IgD-negative memory B cell (primary cell): ENCODE results near the gene COPG2. TPM values are rescaled to one million over a fixed set of nuclear protein-coding genes. Genes with fewer than 3 reads are reported as not detected.

Experiments used
- H3K27ac Mint-ChIP-seq, 3 donors: one replicate each; pipeline ENCODE4 v1.8.0; 2020 to 2022; ENCODE audit warnings: mild to moderate bottlenecking in 3 of 3, mixed read lengths in 3 of 3, moderate library complexity in 1 of 3
- H3K27me3 Mint-ChIP-seq: one replicate; pipeline ENCODE4 v1.8.0; 2021; ENCODE audit warnings: mixed read lengths
- H3K36me3 Mint-ChIP-seq: one replicate; pipeline ENCODE4 v1.8.0; 2020; ENCODE audit warnings: mild to moderate bottlenecking, mixed read lengths
- H3K4me1 Mint-ChIP-seq, 3 donors: one replicate each; pipeline ENCODE4 v1.8.0; 2020 to 2022; ENCODE audit warnings: mixed read lengths in 3 of 3, mild to moderate bottlenecking in 1 of 3
- H3K4me3 Mint-ChIP-seq, 4 donors: one replicate each; pipeline ENCODE4 v1.8.0; 2020 to 2022; ENCODE audit warnings: mild to moderate bottlenecking in 4 of 4, mixed read lengths in 4 of 4, moderate library complexity in 3 of 4
- H3K9me3 Mint-ChIP-seq, 3 donors: one replicate each; pipeline ENCODE4 v1.8.0; 2020 to 2021; ENCODE audit warnings: mixed read lengths in 3 of 3, mild to moderate bottlenecking in 1 of 3
- polyA plus RNA-seq: library from polyadenylated mRNA; unstranded; fragments of 300-500 nt; fragmentation: Illumina TruSeq; gene quantifications from one replicate; pipeline ENCODE4 v1.2.3, GENCODE V29; 2021

COPG2 gene
- polyA plus RNA-seq, 1 donor from 2014 or later = 2.3 TPM

- peaks cover 6 to 12% (median 6%) of the 10 kb centered on the region in 3 donors for H3K4me1 Mint-ChIP-seq
- H3K36me3 Mint-ChIP-seq = no peaks in the 10 kb centered on the region
- no peaks in the 10 kb centered on the region for H3K9me3 Mint-ChIP-seq
- H3K4me3 Mint-ChIP-seq = peak overlapping the region; percentile 92 to 96 (median 94)
- H3K27me3 Mint-ChIP-seq = no peaks in the 10 kb centered on the region
- peak overlapping the region; percentile 58 to 84 (median 77) for H3K27ac Mint-ChIP-seq
Measured at GRCh38 chr7:130669085-130669700, 645 bp upstream of the COPG2 start.

- peaks cover 6 to 12% (median 6%) of the 10 kb centered on the region in 3 donors for H3K4me1 Mint-ChIP-seq
- no peaks in the 10 kb centered on the region for H3K36me3 Mint-ChIP-seq
- no peaks in the 10 kb centered on the region for H3K27me3 Mint-ChIP-seq
- H3K27ac Mint-ChIP-seq = no peak overlapping the region
- H3K9me3 Mint-ChIP-seq = no peaks in the 10 kb centered on the region
- H3K4me3 Mint-ChIP-seq = peak overlapping the region; percentile 81 to 92 (median 85)
Measured at GRCh38 chr7:130667593-130668257, 823 bp downstream of the COPG2 start.

- no peak overlapping the region for H3K4me3 Mint-ChIP-seq
- peaks cover 5% of the 10 kb centered on the region for H3K36me3 Mint-ChIP-seq
- H3K9me3 Mint-ChIP-seq = no peaks in the 10 kb centered on the region
- H3K27me3 Mint-ChIP-seq = no peaks in the 10 kb centered on the region
- H3K27ac Mint-ChIP-seq = no peak overlapping the region
- H3K4me1 Mint-ChIP-seq = peaks cover 0 to 4% (median 0%) of the 10 kb centered on the region in 3 donors
Measured at GRCh38 chr7:130662426-130662825, 6.1 kb downstream of the COPG2 start.

DNA sequence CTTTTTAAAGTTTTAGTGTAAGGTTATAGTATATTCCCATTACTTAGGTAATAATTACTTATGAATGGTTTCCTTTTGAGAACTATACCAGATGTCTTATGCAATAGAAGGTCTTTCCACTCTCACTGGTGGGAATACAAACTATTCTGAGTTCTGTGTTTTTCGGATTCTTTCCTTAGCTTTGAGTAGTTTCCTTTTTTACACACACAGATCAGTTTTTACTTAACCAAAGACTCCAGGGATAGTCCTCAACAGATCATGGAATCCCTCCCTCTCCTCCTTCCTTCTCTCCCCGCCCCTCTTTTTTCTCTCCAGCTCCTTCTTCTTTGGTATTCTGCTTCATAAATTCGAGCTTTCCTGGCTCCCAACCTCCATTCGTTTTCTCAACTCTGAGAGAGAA lies 13.3 kb downstream of the COPG2 start:
- H3K4me1 Mint-ChIP-seq = peaks cover 0 to 1% (median 0%) of the 10 kb centered on the region in 3 donors
- no peaks in the 10 kb centered on the region for H3K27me3 Mint-ChIP-seq
- H3K4me3 Mint-ChIP-seq = no peak overlapping the region
- H3K27ac Mint-ChIP-seq = peak overlapping the region in 1 of 3 donors; percentile 54
- H3K36me3 Mint-ChIP-seq = peaks cover 13% of the 10 kb centered on the region
- no peaks in the 10 kb centered on the region for H3K9me3 Mint-ChIP-seq

DNA sequence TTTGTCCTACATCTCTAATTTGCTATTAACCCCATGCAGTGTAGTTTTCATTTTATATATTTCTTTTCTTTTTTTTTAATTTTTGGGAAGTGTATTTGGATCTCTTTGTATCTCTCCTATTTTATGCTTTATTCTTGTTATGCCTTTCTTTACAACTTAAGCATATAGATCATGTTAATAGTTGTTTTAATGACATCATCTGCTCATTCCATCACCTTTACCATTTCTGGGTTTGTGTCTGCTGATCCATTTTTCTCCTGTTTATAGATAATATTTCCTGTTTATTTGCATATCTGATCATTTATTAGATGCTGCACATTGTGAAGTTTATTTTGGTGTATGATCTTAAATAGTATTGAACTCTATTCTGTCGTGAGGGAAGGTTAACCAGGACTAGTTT lies 13.7 kb downstream of the COPG2 start:
- peak overlapping the region in 2 of 3 donors; percentile 17 to 54 for H3K27ac Mint-ChIP-seq
- peaks cover 0 to 1% (median 0%) of the 10 kb centered on the region in 3 donors for H3K9me3 Mint-ChIP-seq
- H3K4me3 Mint-ChIP-seq = no peak overlapping the region
- no peaks in the 10 kb centered on the region for H3K27me3 Mint-ChIP-seq
- peaks cover 0 to 4% (median 0%) of the 10 kb centered on the region in 3 donors for H3K4me1 Mint-ChIP-seq
- peaks cover 12% of the 10 kb centered on the region for H3K36me3 Mint-ChIP-seq

GRCh38 chr7:130650611-130651120 lies 17.9 kb downstream of the COPG2 start:
- no peak overlapping the region for H3K27ac Mint-ChIP-seq
- H3K36me3 Mint-ChIP-seq = peaks cover 14% of the 10 kb centered on the region

DNA sequence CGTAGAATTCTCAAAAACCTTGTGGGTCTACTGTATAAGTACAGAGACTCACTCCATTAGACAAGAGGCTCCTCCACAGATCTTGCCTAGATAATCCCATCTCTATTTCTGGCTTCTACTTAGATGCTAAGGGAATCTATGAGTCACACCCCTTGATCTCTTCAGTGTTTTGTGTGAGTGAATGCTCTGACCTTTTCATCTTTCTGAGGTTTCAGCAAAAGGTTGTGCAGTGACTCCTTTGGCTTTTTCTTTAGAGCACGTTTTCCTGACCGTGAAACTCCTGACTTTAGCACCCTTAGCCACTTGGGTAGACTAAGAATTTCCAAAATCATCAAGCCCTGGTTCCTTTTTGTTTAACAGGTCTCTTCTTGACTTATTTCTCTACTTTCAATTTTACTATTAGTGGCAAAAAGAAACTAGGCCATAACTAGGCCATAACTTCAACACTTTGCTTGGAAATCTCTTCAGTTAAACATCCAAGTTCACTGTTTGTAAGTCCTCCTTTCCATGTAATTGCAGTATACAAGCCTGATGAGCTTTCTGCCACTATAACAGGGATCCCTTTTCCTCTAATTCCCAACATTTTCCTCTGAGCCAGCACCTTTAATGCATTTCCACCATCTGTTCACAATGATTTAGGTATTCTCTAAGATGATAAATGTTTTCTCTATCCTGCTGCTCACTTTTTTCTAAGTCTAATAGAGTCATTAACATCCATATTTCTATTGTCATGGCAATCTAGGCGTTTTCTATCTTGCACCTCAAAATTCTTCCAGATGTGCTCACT lies 19.4 kb downstream of the COPG2 start:
- peaks cover 0 to 5% (median 1%) of the 10 kb centered on the region in 3 donors for H3K9me3 Mint-ChIP-seq
- peaks cover 0 to 17% (median 3%) of the 10 kb centered on the region in 3 donors for H3K4me1 Mint-ChIP-seq
- peak overlapping the region in 1 of 4 donors; percentile 9 for H3K4me3 Mint-ChIP-seq
- peaks cover 18% of the 10 kb centered on the region for H3K36me3 Mint-ChIP-seq
- H3K27ac Mint-ChIP-seq = peak overlapping the region in 1 of 3 donors; percentile 78
- no peaks in the 10 kb centered on the region for H3K27me3 Mint-ChIP-seq

More at GRCh38 chr7:130650611-130651120, 17.9 kb downstream of the COPG2 start:
- H3K27me3 Mint-ChIP-seq = no peaks in the 10 kb centered on the region
- H3K4me1 Mint-ChIP-seq = peaks cover 0 to 17% (median 3%) of the 10 kb centered on the region in 3 donors
- H3K9me3 Mint-ChIP-seq = peaks cover 0 to 5% (median 1%) of the 10 kb centered on the region in 3 donors
- H3K4me3 Mint-ChIP-seq = no peak overlapping the region

DNA sequence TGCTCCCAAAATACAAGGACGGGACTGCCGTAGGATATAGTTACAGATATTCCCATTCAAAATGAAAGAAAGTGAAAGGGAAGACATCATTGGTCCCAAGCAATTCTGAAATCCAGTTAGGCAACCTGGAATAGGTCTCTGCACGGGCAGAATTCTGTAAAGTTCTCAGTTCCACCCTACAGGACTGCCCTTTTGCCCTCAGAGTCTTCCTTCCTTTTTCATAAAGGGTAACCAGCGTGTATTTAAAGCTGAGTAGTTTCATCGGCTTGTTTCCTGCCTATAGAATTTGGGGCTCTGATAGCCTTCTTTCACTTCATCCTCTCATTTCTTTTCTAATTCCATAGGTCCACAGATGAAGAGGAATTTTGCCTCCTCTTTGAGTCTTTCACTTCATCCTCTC lies 20.0 kb downstream of the COPG2 start:
- H3K9me3 Mint-ChIP-seq = peaks cover 0 to 5% (median 1%) of the 10 kb centered on the region in 3 donors
- H3K27ac Mint-ChIP-seq = peak overlapping the region in 1 of 3 donors; percentile 78
- no peaks in the 10 kb centered on the region for H3K27me3 Mint-ChIP-seq
- peaks cover 19% of the 10 kb centered on the region for H3K36me3 Mint-ChIP-seq
- H3K4me1 Mint-ChIP-seq = peaks cover 0 to 17% (median 3%) of the 10 kb centered on the region in 3 donors
- H3K4me3 Mint-ChIP-seq = peak overlapping the region in 1 of 4 donors; percentile 9

GRCh38 chr7:130642383-130642782 lies 26.2 kb downstream of the COPG2 start:
- H3K4me3 Mint-ChIP-seq = no peak overlapping the region
- H3K4me1 Mint-ChIP-seq = peaks cover 0 to 1% (median 0%) of the 10 kb centered on the region in 3 donors
- H3K9me3 Mint-ChIP-seq = peaks cover 0 to 6% (median 1%) of the 10 kb centered on the region in 3 donors
- H3K27ac Mint-ChIP-seq = peak overlapping the region in 1 of 3 donors; percentile 19
- no peaks in the 10 kb centered on the region for H3K27me3 Mint-ChIP-seq
- H3K36me3 Mint-ChIP-seq = peaks cover 26% of the 10 kb centered on the region

GRCh38 chr7:130641497-130641896 lies 27.1 kb downstream of the COPG2 start:
- Mint-ChIP-seq H3K27me3 (no peaks in the 10 kb centered on the region), H3K4me1 (peaks cover 0 to 1% (median 0%) of the 10 kb centered on the region in 3 donors), H3K27ac (no peak overlapping the region), H3K36me3 (peaks cover 24% of the 10 kb centered on the region), H3K4me3 (no peak overlapping the region), H3K9me3 (peaks cover 0 to 8% (median 3%) of the 10 kb centered on the region in 3 donors)

GRCh38 chr7:130641040-130641439 lies 27.5 kb downstream of the COPG2 start:
- Mint-ChIP-seq H3K9me3 (peaks cover 0 to 6% (median 6%) of the 10 kb centered on the region in 3 donors), H3K4me3 (no peak overlapping the region), H3K36me3 (peaks cover 21% of the 10 kb centered on the region)

GRCh38 chr7:130639388-130639787 lies 29.2 kb downstream of the COPG2 start:
- Mint-ChIP-seq H3K36me3 (peaks cover 16% of the 10 kb centered on the region), H3K4me3 (no peak overlapping the region), H3K4me1 (peaks cover 0 to 1% (median 0%) of the 10 kb centered on the region in 3 donors), H3K27me3 (no peaks in the 10 kb centered on the region), H3K9me3 (peaks cover 2 to 13% (median 13%) of the 10 kb centered on the region in 3 donors), H3K27ac (no peak overlapping the region)

More at GRCh38 chr7:130641040-130641439, 27.5 kb downstream of the COPG2 start:
- H3K27me3 Mint-ChIP-seq = no peaks in the 10 kb centered on the region
- no peak overlapping the region for H3K27ac Mint-ChIP-seq
- H3K4me1 Mint-ChIP-seq = peaks cover 0 to 1% (median 0%) of the 10 kb centered on the region in 3 donors

DNA sequence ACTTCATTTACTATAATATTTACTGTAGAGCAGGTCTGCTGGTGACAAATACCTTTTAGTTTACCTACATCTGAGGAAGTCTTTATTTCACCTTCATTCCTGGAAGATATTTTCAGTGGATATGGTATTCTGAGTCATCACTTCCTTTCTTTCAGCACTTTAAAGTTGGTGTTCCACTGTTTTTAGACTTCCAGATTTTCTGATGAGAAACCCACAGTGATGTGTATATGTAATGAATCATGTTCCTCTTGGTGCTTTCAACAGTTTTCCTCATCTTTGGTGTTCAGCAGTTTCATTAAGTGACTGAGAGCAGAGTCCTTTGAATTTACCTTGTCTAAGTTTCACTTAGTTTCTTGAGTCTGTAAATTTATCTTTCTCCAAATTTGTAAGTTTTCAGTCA lies 36.4 kb downstream of the COPG2 start:
- Mint-ChIP-seq H3K9me3 (peaks cover 4 to 29% (median 16%) of the 10 kb centered on the region in 3 donors), H3K27me3 (no peaks in the 10 kb centered on the region), H3K4me1 (peaks cover 0 to 2% (median 0%) of the 10 kb centered on the region in 3 donors), H3K36me3 (peaks cover 10% of the 10 kb centered on the region), H3K27ac (no peak overlapping the region), H3K4me3 (no peak overlapping the region)

GRCh38 chr7:130628901-130629300 lies 39.6 kb downstream of the COPG2 start:
- H3K27ac Mint-ChIP-seq = no peak overlapping the region
- no peaks in the 10 kb centered on the region for H3K27me3 Mint-ChIP-seq
- H3K4me3 Mint-ChIP-seq = no peak overlapping the region
- peaks cover 0 to 2% (median 0%) of the 10 kb centered on the region in 3 donors for H3K4me1 Mint-ChIP-seq
- peaks cover 10 to 21% (median 19%) of the 10 kb centered on the region in 3 donors for H3K9me3 Mint-ChIP-seq
- H3K36me3 Mint-ChIP-seq = peaks cover 19% of the 10 kb centered on the region
